GM21529 (cell line): Measurements from ENCODE around the gene SEC14L1.
"Not testable (repeated sequence)": the region's sequence is repeated elsewhere in the genome, so short reads cannot be mapped to it uniquely, and the experiment has no call there.

Experiments
- ATAC-seq: cut with Tn5 transposase; IDR thresholded peaks from one replicate; pipeline ENCODE4 v1.9.1; 2021; ENCODE audit not compliant: unreplicated experiment

SEC14L1 gene

GRCh38 chr17:77140166-77140877 is 447 bp upstream of the SEC14L1 start:
- ATAC-seq: peak; percentile 66

DNA sequence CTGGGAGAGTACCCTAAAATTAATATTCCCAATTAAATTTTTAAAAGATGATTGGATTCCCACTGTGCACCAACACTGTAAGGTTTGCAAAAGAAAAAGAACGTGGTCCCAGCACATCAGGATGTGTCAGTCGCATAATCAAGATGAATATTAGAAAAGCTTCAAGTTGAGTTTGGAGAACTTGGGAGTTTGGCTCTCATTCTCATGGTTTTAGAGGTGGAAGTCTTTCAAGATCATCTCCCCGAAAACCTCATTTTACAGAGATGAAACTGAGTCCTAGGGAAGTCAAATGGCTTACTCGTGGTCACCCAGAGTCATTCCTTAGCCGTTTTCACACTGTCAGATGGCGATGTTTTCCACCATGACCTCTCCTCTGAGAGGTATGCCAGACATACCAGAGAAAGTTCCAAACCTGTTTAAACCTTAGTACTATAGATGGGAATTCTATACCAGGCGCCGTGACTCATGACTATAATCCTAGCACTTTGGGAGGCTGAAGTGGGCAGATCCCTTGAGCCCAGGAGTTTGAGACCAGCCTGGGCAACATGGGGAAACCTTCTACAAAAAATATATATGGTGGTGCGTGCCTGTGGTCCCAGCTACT is 1.2 kb downstream of the SEC14L1 start:
- ATAC-seq: no peak

DNA sequence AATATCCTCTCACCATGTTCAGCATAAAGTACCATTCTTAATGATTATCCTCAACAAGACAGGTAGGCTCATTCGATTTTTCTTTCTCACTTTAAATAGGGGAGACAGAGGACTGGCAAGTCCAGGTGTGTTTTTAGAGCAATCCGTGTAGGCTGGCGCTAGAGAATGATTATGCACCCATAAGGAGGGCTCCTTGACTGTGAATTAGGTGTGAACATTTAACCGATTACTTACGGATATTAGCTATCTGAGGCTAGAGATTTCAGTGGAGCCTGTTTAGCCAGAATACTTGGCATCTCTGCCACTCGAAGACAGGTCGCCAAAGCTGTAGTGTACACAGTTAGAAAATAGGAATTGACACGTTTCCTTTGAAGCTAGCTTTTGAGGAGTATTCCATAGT is 1.9 kb downstream of the SEC14L1 start:
- ATAC-seq: no peak

- ATAC-seq: no peak
Observed at GRCh38 chr17:77143306-77143705, 2.5 kb downstream of the SEC14L1 start.

GRCh38 chr17:77144227-77144626 is 3.5 kb downstream of the SEC14L1 start:
- no peak for ATAC-seq

- no peak for ATAC-seq
Observed at GRCh38 chr17:77145224-77145611, 4.4 kb downstream of the SEC14L1 start.

DNA sequence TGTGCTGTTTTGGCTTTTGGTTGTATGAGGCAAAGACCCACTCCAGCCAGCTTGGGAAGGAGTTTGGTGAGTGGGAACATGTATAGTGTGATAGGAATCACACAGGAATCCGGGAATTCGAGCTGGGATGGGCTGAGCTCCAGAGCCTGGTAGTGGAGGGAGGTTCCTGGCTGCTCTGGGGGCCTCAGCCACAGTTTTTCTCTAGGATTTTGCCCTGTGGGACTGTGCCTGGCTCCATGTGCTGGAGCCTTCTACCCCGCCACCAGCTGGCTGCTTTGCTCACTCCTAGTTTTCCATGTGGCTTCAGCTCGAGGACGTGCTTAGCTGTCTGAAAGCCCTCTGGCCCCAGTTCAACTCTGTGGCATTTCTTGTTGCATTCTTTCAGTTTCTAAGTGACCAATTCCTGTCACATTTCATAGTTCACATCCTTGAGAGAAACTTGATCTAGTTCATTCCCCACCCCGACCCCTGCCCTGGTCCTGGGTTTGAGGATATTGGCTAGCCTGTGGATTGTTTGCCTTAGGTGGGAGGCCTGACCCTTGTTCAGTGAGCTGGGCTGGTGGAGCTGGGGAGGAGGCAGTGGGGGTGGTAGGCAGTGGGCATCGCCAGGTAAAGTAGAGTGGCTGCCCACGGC is 5.0 kb downstream of the SEC14L1 start:
- no peak for ATAC-seq

GRCh38 chr17:77146246-77146632 is 5.5 kb downstream of the SEC14L1 start:
- ATAC-seq: no peak

- no peak for ATAC-seq
Observed at GRCh38 chr17:77146882-77147281, 6.1 kb downstream of the SEC14L1 start.

DNA sequence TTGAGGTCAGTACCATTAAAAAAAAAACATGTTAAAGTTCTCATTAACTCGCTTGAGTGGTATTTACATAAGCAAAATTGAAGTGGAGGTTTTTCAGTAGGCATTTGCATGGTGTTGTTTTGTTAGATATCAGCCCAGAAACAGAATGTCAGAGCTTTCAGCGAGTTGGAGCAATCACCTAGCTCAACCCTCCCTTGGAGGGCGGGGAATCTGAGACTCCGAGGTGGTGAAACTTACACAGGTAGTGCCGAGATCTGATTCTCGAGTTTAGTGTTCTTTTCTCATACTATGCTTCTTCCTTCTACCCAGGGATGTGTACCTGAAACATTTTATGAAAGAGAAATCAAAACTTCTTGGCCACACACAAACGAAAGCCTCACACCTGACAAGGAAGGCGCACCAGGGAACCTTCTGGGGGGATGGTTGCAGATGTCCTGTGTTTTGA is 6.6 kb downstream of the SEC14L1 start:
- peak; percentile 51 for ATAC-seq

DNA sequence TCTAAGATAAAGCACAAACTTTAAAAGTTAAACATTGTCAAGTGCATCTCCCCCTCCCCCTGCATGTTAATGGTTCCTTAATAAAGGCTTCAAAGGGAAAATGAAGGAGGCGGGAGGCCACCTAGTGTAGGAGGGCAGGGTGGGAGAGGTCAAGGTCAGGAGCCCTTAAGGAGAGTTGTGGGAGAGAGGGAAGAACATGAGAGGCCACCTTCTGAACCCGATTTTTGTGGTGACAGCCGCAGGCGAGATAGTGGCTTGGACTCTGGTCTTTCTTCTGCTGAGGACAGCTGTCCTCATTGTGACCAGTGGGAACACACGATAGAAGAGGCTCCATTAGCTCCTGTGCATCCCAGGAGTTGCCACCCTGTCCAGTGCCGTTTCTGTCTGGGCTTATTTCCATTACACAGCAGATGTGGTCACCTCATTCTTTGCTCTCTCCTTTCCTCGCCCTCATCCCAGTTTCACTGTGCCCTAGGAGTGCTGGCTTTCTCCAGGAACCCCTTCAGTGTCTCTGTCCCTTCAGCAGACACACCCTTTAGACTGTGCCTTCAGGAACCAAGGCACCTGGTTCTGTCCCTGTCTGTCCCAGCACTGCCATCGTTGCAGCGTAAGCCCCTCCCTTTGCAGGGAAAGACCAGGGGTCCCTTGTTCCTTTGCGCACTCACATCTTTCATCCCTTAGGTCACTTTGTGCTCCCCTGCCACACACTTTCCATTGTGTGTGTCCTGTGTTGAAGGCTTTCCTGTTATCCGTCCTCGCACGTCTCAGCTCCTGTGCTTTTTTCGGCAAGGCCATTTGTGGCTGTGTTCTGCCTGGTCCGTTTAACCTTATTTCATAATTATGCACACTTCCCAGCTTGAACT is 7.5 kb downstream of the SEC14L1 start:
- ATAC-seq: no peak

DNA sequence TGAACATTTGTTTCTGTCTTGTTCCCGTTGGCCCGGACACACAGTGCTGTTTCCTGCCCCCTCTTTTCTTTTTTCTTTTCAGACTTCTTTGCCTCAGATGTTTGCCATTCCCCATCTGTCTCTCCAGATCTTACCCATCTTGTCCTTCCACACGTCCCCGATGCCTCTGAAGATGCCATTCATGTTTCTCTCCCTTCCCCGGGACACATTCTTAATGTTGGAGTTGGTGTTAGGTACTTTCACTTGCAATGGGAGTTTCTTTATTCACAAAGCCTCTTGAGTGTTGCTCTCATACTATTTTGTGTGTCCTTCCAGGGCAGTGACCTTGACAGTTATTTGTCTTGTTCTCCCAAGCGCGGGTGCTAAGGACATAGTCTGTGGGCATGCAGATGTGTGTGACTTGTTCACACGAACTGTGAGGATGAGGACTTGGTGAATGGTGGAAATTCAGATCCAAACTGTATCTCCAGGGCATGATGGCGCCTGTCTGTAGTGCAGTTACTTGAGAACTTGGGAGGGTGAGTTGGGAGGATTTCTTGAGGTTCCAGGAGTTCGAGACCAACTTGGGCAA is 8.3 kb downstream of the SEC14L1 start:
- no peak for ATAC-seq

DNA sequence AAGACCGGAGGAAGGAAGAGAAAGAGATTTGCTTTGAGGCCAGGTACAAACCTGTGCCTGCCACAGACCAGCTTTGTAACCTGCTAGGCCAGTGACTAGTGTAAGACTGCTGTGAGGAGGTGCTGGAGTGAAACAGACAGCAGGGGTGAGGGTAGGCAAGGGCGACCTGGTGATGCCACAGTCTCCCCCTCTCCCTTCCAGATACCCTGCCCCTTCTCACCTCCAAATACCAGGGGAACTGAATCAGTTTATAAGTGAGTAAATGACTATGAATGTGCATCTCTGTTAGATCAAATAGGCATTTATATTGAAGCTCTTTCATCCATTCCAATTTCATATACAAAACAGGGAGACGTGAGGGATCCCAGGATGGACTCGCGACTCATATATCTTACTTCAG is 9.4 kb downstream of the SEC14L1 start:
- no peak for ATAC-seq

- ATAC-seq: no peak
Observed at GRCh38 chr17:77151186-77151585, 10.4 kb downstream of the SEC14L1 start.

GRCh38 chr17:77152056-77152455 is 11.3 kb downstream of the SEC14L1 start:
- not testable (repeated sequence) for ATAC-seq

- ATAC-seq: no peak
Observed at GRCh38 chr17:77153472-77153871, 12.7 kb downstream of the SEC14L1 start.

GRCh38 chr17:77153999-77154586 is 13.3 kb downstream of the SEC14L1 start:
- ATAC-seq: no peak

GRCh38 chr17:77155125-77155524 is 14.4 kb downstream of the SEC14L1 start:
- ATAC-seq: no peak

GRCh38 chr17:77157766-77158165 is 17.0 kb downstream of the SEC14L1 start:
- ATAC-seq: not testable (repeated sequence)

GRCh38 chr17:77160091-77160874 is 19.5 kb downstream of the SEC14L1 start:
- ATAC-seq: no peak
